GM23248 (cell line): Measurements from ENCODE around the gene DUS2. TPM values are rescaled to one million over a fixed set of nuclear protein-coding genes. Genes with fewer than 3 reads are reported as not detected.

ENCODE experiments used
- DNase-seq: peaks from one replicate; pipeline ENCODE4 v3.0.0-alpha.2; 2015
- H2AFZ ChIP-seq: fragments of 200-600 bp; sonication (generic); 2 replicates; pipeline ENCODE4 v1.6.1; 2016; ENCODE audit warnings: antibody characterized with exemption
- H3F3A ChIP-seq: fragments of 200-600 bp; sonication (generic); 2 replicates; pipeline ENCODE4 v1.6.1; 2016; ENCODE audit warnings: mild to moderate bottlenecking, antibody characterized with exemption, mixed run types; ENCODE audit not compliant: insufficient read depth
- H3K27ac ChIP-seq: fragments of 200-600 bp; sonication (generic); 2 replicates; pipeline ENCODE4 v1.5.1; 2016; ENCODE audit warnings: mild to moderate bottlenecking
- H3K27me3 ChIP-seq: fragments of 200-600 bp; sonication (generic); replicated peaks from 2 replicates; pipeline ENCODE4 v1.6.1; 2016; ENCODE audit warnings: mild to moderate bottlenecking; ENCODE audit not compliant: insufficient read depth
- H3K36me3 ChIP-seq: fragments of 200-600 bp; sonication (generic); 2 replicates; pipeline ENCODE4 v1.6.1; 2016; ENCODE audit warnings: low read depth, mild to moderate bottlenecking
- H3K4me1 ChIP-seq: fragments of 200-600 bp; sonication (generic); 2 replicates; pipeline ENCODE4 v1.6.1; 2016; ENCODE audit warnings: mild to moderate bottlenecking; ENCODE audit not compliant: insufficient read depth
- H3K4me2 ChIP-seq: fragments of 200-600 bp; sonication (generic); one replicate; pipeline ENCODE4 v1.6.1; 2016; ENCODE audit warnings: mild to moderate bottlenecking; ENCODE audit not compliant: unreplicated experiment
- H3K4me3 ChIP-seq: fragments of 200-600 bp; sonication (generic); 2 replicates; pipeline ENCODE4 v1.5.1; 2016; ENCODE audit warnings: mild to moderate bottlenecking
- H3K79me2 ChIP-seq: fragments of 200-600 bp; sonication (generic); 2 replicates; pipeline ENCODE4 v1.6.1; 2016; ENCODE audit warnings: mild to moderate bottlenecking; ENCODE audit not compliant: insufficient read depth
- H3K9ac ChIP-seq: fragments of 200-600 bp; sonication (generic); 2 replicates; pipeline ENCODE4 v1.6.1; 2016; ENCODE audit warnings: mild to moderate bottlenecking
- H3K9me2 ChIP-seq: fragments of 200-600 bp; sonication (generic); 2 replicates; pipeline ENCODE4 v1.6.1; 2016; ENCODE audit warnings: mixed run types, mild to moderate bottlenecking, moderate library complexity; ENCODE audit not compliant: insufficient read depth
- H3K9me3 ChIP-seq: fragments of 200-600 bp; sonication (generic); one replicate; pipeline ENCODE4 v1.6.1; 2017; ENCODE audit warnings: low read depth
- H4K20me1 ChIP-seq: fragments of 200-600 bp; sonication (generic); 2 replicates; pipeline ENCODE4 v1.6.0; 2016; ENCODE audit not compliant: insufficient read depth
- EZH2 ChIP-seq: fragments of 200-600 bp; sonication (generic); IDR thresholded peaks from 2 replicates; pipeline ENCODE4 v1.6.1; 2018; ENCODE audit warnings: antibody characterized with exemption, mild to moderate bottlenecking; ENCODE audit not compliant: insufficient read depth, poor library complexity, severe bottlenecking
- EZH2phosphoT487 ChIP-seq: fragments of 200-600 bp; sonication (generic); IDR thresholded peaks from 2 replicates; pipeline ENCODE4 v1.6.1; 2018; ENCODE audit warnings: antibody characterized with exemption, moderate library complexity, mild to moderate bottlenecking, low read depth; ENCODE audit not compliant: insufficient read depth
- whole genome bisulfite sequencing, 2 experiments: methylation state at CpG; one replicate each; pipeline ENCODE4 v1.1.6; 2015 to 2017; ENCODE audit warnings: low lambda C conversion rate in 2 of 2, low coverage in 1 of 2; ENCODE audit errors: missing lambda C conversion rate in 2 of 2; 5-methylcytosine and 5-hydroxymethylcytosine counted together
- in situ Hi-C: fragments of 300-500 bp; cut with MboI; formaldehyde crosslinking; loops from 2 replicates; pipeline ENCODE4 v1.15.0; 2020
- polyA plus RNA-seq: library from polyadenylated mRNA; unstranded; fragments of >200 nt; fragmentation: Nextera tagmentation; extraction: Ambion mirVana; gene quantifications from 2 replicates; pipeline ENCODE4 v1.2.1, GENCODE V29; 2016
- total RNA-seq: library from RNA; depleted of rRNA; stranded (reverse); fragments of >200 nt; shearing (Covaris generic); gene quantifications from 2 replicates; pipeline ENCODE4 v1.2.3, GENCODE V29; 2014

DUS2 gene
- total and polyA plus RNA-seq, 2 experiments from 2014 or later = 14.0 to 18.4 TPM

DNA sequence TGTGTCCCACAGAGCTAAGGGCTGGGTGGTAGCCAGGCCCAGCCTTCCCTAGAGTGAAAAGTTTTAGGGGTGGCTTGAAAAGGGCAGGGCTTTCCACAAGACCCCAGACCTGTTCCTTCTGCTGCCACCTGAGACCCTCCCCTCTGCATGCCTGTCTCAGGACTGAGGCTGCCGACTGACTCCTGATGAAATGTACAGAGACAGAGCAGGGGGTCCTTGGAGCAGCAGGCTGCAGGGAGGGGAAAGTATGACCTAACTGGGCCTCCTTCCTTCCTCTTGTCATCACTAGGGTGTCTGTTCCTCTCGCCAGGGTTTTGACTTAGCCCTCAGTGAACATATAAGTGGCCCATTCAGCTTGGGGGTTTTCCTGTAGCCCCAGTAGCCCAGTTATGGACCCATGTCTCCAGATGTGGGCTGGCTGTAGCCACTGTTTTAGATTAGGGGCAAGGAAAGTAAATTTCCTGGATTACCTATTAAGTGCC is 47.2 kb downstream of the DUS2 start:
- Histone ChIP-seq H3K9me2 (no peaks in the 10 kb centered on the region), H2AFZ (no peak overlapping the region), H3K9ac (no peak overlapping the region), H3K4me3 (no peak overlapping the region), H3K27me3 (no peaks in the 10 kb centered on the region), H3K4me2 (no peak overlapping the region), H3K27ac (no peak overlapping the region), H4K20me1 (no peaks in the 10 kb centered on the region), H3K9me3 (no peaks in the 10 kb centered on the region), H3K79me2 (no peaks in the 10 kb centered on the region), H3K36me3 (no peaks in the 10 kb centered on the region), H3F3A (peaks cover 12% of the 10 kb centered on the region; the same call in 1 of the 2 replicates), H3K4me1 (peaks cover 8% of the 10 kb centered on the region)
- in situ Hi-C loops = no loop called here
- WGBS, 2 experiments = 98 to 100% methylated on average over 2 of the region's 2 CpGs
- no peak for DNase-seq
- TF ChIP-seq EZH2phosphoT487 (no peak), EZH2 (no peak)

DNA sequence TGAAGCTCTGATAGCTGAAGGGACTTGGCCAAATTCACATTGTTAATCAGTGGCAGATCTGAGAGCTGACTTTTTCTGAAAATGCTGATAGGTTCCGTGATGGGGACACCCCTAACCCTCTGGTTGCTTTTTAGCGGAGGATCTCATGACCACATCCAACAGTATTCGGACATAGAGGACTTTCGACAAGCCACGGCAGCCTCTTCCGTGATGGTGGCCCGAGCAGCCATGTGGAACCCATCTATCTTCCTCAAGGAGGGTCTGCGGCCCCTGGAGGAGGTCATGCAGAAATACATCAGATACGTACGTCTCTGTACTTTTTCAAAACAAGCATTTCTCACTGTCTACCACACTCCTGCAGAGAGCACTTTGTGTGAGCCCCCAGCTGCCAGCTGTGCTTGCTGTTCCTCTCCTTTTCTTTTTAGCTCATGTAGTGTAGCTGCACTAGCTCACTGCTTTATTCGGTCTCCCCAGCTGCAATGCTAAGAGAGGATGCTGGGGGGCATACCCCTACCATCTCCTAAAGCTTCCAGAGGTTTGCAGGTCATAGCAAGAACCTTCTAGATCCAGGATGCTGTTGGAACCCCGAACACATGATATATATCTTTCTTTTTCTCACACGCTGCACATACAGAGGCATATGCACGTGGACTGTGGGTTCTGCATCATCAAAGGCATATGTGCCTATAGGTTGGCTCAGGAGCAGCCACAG is 47.9 kb downstream of the DUS2 start:
- DNase-seq = no peak
- H3K79me2 ChIP-seq = no peaks in the 10 kb centered on the region
- H3K9ac ChIP-seq = no peak overlapping the region
- no peak overlapping the region for H2AFZ ChIP-seq
- H3K27me3 ChIP-seq = no peaks in the 10 kb centered on the region
- no peaks in the 10 kb centered on the region for H3K36me3 ChIP-seq
- no peak overlapping the region for H3K4me2 ChIP-seq
- peaks cover 5% of the 10 kb centered on the region; the same call in 1 of the 2 replicates for H3K4me1 ChIP-seq
- 92% methylated on average over 14 of the region's 14 CpGs for WGBS, 2 experiments
- no peaks in the 10 kb centered on the region for H3K9me2 ChIP-seq
- H3K27ac ChIP-seq = no peak overlapping the region
- in situ Hi-C loops = no loop called here
- H3F3A ChIP-seq = peaks cover 7% of the 10 kb centered on the region; the same call in 1 of the 2 replicates
- no peaks in the 10 kb centered on the region for H4K20me1 ChIP-seq
- H3K4me3 ChIP-seq = no peak overlapping the region
- TF ChIP-seq EZH2 = no peak
- no peak for TF ChIP-seq EZH2phosphoT487
- no peaks in the 10 kb centered on the region for H3K9me3 ChIP-seq

DNA sequence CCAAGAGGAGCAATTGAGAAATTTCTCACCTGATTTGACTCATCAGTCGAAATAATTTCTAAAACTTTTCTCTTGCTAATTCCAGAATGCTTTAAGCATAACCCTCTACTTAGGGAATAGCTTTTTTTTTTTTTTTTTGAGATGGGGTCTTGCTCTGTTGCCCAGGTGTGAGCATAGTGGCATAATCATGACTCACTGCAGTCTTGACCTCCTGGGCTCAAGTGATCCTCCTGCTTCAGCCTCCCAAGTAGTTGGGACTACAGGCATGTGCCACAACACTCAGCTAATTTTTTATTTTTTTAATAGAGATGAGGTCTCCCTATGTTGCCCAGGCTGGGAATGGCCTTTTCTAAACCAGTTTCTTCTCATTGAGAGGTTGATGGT is 48.4 kb downstream of the DUS2 start:
- Histone ChIP-seq H2AFZ (no peak overlapping the region), H3K79me2 (no peaks in the 10 kb centered on the region), H3K4me2 (no peak overlapping the region), H3K4me3 (no peak overlapping the region), H3K36me3 (no peaks in the 10 kb centered on the region), H3K27ac (no peak overlapping the region), H3F3A (0 out of 2 replicates have a peak, but pooled peaks cover 1% of the 10 kb centered on the region), H3K9me2 (no peaks in the 10 kb centered on the region), H3K4me1 (peaks cover 5% of the 10 kb centered on the region; the same call in 1 of the 2 replicates), H3K9ac (no peak overlapping the region), H4K20me1 (no peaks in the 10 kb centered on the region), H3K27me3 (no peaks in the 10 kb centered on the region), H3K9me3 (no peaks in the 10 kb centered on the region)
- no peak for DNase-seq
- 97 to 100% methylated on average over 1 of the region's 1 CpG for WGBS, 2 experiments
- TF ChIP-seq EZH2 = no peak
- in situ Hi-C loops = no loop called here

DNA sequence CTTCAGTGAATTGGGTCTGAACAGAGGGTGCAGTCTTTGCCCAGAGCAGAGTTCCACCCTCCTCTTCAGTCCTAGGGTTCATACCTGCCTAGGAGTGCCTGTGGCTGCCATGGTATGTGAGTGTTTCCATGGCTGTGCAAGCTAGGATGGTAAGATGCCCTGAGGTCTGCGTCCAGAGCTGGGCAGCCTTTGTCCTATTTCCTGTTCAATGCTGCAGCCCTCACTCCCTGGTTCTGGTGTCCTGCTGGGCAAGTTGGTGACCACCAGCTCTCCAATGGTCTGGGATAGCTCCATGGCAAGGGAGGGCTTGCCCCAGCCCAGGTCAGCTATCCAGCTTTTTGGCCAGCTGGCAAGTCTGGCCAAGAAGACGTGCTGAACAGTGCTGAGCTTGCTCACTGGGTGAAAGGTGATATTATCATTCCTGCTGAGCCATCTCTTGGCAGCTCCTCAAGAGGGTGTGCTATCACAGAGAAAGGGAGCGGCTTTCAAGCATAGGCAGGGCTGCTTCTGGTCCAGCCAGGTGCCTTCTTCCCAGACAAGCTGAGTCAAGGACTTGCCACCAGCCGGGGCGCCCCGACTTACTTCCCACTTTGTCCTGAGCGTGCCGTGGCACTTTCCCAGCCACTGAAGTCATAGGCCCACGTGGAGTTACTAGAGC is 49.1 kb downstream of the DUS2 start:
- no peak overlapping the region for H3K4me2 ChIP-seq
- in situ Hi-C loops = no loop called here
- H3K4me3 ChIP-seq = no peak overlapping the region
- TF ChIP-seq EZH2phosphoT487 = no peak
- no peak for TF ChIP-seq EZH2
- no peaks in the 10 kb centered on the region for H3K9me3 ChIP-seq
- DNase-seq = peak; percentile 84
- H3K36me3 ChIP-seq = no peaks in the 10 kb centered on the region
- H4K20me1 ChIP-seq = no peaks in the 10 kb centered on the region
- no peak overlapping the region for H2AFZ ChIP-seq
- no peaks in the 10 kb centered on the region for H3F3A ChIP-seq
- no peak overlapping the region for H3K9ac ChIP-seq
- H3K79me2 ChIP-seq = no peaks in the 10 kb centered on the region
- H3K4me1 ChIP-seq = peaks cover 5% of the 10 kb centered on the region; the same call in 1 of the 2 replicates
- no peaks in the 10 kb centered on the region for H3K9me2 ChIP-seq
- H3K27ac ChIP-seq = no peak overlapping the region
- WGBS, 2 experiments = 84 to 86% methylated on average over 9 of the region's 9 CpGs
- no peaks in the 10 kb centered on the region for H3K27me3 ChIP-seq
